GM12892 (cell line): ENCODE results near the gene IST1.

Source experiments
- POLR2A ChIP-seq: IDR thresholded peaks from 2 replicates; pipeline ENCODE4 v1.6.1; 2011; ENCODE audit warnings: low read depth, low read length, control low read depth
- POLR2AphosphoS5 ChIP-seq: IDR thresholded peaks from 2 replicates; pipeline ENCODE4 v1.6.1; 2011; ENCODE audit warnings: low read depth, low read length, control low read depth

- TF ChIP-seq POLR2A: no peak
- no peak for TF ChIP-seq POLR2AphosphoS5
These were observed 50.3 kb downstream of the IST1 start for GRCh38 chr16:71945616-71946015.
